ENCODE data around the gene NLGN1. TPM values are rescaled to one million over a fixed set of nuclear protein-coding genes. Genes with fewer than 3 reads are reported as not detected.

The NLGN1 gene
- total and polyA plus RNA-seq, 2 of the 13 experiments (the other 11 are each of a cell fraction or from before 2014, with no cell fraction given): not detected

DNA sequence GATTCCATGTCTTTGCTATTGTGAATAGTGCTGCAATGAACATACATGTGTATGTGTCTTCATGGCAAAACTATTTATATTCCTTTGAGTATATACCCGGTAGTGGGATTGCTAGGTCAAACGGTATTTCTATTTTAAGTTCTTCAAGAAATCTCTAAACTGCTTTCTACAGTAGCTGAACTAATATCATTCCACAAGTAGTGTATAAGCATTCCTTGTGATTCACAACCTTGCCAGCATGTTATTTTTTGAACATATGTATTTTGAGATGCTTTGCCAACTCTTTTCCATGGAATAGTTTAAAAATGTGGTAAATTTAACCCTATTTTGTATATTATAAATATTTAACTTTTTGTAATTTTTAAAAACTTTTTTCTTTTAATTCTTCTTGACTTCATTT, 868.9 kb downstream of the NLGN1 start (continued):
- TF ChIP-seq TRIM24 (CRISPR knock-in tag; IDR thresholded peaks at IDR 0.05) (no peak), REPIN1 (CRISPR knock-in tag; IDR thresholded peaks at IDR 0.05; ENCODE audit: borderline replicate concordance, low read depth) (no peak), AKAP8 (CRISPR knock-in tag; IDR thresholded peaks at IDR 0.05) (no peak), HNRNPH1 (optimal IDR thresholded peaks at IDR 0.05; ENCODE audit: low read depth, low read length) (no peak), GATA4 (IDR thresholded peaks at IDR 0.05; ENCODE audit: borderline replicate concordance, low read depth) (no peak)
- TF ChIP-seq, protein P1, sequence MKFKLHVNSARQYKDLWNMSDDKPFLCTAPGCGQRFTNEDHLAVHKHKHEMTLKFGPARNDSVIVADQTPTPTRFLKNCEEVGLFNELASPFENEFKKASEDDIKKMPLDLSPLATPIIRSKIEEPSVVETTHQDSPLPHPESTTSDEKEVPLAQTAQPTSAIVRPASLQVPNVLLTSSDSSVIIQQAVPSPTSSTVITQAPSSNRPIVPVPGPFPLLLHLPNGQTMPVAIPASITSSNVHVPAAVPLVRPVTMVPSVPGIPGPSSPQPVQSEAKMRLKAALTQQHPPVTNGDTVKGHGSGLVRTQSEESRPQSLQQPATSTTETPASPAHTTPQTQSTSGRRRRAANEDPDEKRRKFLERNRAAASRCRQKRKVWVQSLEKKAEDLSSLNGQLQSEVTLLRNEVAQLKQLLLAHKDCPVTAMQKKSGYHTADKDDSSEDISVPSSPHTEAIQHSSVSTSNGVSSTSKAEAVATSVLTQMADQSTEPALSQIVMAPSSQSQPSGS (CRISPR knock-in tag; IDR thresholded peaks at IDR 0.05): no peak

DNA sequence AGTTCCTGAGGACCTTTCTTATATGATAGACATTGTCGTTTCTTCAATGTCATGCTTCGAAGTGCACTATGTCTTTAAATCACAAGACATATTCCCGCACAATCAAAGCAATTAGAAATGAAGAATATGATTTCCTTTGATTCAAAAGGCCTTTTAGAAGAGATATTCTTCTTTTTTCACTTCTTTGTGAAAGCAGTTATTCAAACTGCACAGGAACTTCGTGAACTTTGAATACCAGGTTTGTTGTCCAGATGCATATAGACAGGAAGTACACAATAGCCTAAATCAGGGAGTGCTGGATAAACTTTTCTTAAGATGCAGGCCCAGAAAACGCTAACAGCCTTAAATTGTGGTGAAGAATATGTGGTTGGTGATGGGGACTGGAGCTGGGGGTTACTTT, 870.5 kb downstream of the NLGN1 start:
- intact Hi-C loops (cut with micrococcal nuclease; ENCODE audit: unreplicated experiment): no loop called here
- CTCF ChIA-PET (ENCODE audit: low intra/inter-chr PET ratio, low total read pairs): no interaction called here
- Histone ChIP-seq H4K20me1 (ENCODE audit: insufficient read depth, low read length) (no peaks in the 10 kb centered on the region), H3K9ac (ENCODE audit: insufficient read depth, low read depth, low read length) (no peak overlapping the region), H2AFZ (ENCODE audit: low read length) (no peak overlapping the region), H3K36me3 (replicated peaks in 1 of 2; ENCODE audit: control insufficient read depth in 1 of 2, insufficient read depth in 2 of 2, low read length in 2 of 2) (no peaks in the 10 kb centered on the region), H3K79me2 (ENCODE audit: insufficient read depth, low read length) (no peaks in the 10 kb centered on the region), H3K27me3 (ENCODE audit: control insufficient read depth in 1 of 2, insufficient read depth in 2 of 2, low read length in 2 of 2) (no peaks in the 10 kb centered on the region), H3K4me3 (replicated peaks in 1 of 3; ENCODE audit: insufficient read depth in 1 of 3, low read depth in 2 of 3, low read length in 3 of 3) (no peak overlapping the region), H3K27ac (ENCODE audit: extremely low read length, insufficient read depth, low read length) (no peak overlapping the region), H3K4me2 (ENCODE audit: low read depth, low read length) (no peak overlapping the region), H3K4me1 (ENCODE audit: insufficient read depth, low read length) (no peaks in the 10 kb centered on the region), H3K9me3 (ENCODE audit: low read length) (no peaks in the 10 kb centered on the region)
- POLR2A ChIA-PET: no interaction called here
- WGBS (ENCODE audit: low lambda C conversion rate): 1% methylated on average over 5 of the region's 5 CpGs
- ATAC-seq (no peak), FAIRE-seq (no peak), DNase-seq (ENCODE audit: low spot score) (no peak)
- BruUV-seq (replicated peaks): no TSS peak
- TF ChIP-seq HOXA5 (CRISPR knock-in tag; IDR thresholded peaks at IDR 0.05) (no peak), TMF1 (CRISPR knock-in tag; IDR thresholded peaks at IDR 0.05; ENCODE audit: low read depth) (no peak), TBL1XR1 (IDR thresholded peaks at IDR 0.05; ENCODE audit: borderline replicate concordance, low read length, partially characterized antibody) (no peak), XRCC5 (optimal IDR thresholded peaks at IDR 0.05; ENCODE audit: low read length) (no peak), GTF3A (CRISPR knock-in tag; conservative IDR thresholded peaks at IDR 0.05) (no peak), ZNF709 (CRISPR knock-in tag; IDR thresholded peaks at IDR 0.05) (no peak)
- TF ChIP-seq, protein P2, sequence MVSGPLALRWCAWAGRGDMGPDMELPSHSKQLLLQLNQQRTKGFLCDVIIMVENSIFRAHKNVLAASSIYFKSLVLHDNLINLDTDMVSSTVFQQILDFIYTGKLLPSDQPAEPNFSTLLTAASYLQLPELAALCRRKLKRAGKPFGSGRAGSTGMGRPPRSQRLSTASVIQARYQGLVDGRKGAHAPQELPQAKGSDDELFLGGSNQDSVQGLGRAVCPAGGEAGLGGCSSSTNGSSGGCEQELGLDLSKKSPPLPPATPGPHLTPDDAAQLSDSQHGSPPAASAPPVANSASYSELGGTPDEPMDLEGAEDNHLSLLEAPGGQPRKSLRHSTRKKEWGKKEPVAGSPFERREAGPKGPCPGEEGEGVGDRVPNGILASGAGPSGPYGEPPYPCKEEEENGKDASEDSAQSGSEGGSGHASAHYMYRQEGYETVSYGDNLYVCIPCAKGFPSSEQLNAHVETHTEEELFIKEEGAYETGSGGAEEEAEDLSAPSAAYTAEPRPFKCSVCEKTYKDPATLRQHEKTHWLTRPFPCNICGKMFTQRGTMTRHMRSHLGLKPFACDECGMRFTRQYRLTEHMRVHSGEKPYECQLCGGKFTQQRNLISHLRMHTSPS (CRISPR knock-in tag; IDR thresholded peaks at IDR 0.05; ENCODE audit: low read depth): no peak
- TF ChIP-seq, protein P3, sequence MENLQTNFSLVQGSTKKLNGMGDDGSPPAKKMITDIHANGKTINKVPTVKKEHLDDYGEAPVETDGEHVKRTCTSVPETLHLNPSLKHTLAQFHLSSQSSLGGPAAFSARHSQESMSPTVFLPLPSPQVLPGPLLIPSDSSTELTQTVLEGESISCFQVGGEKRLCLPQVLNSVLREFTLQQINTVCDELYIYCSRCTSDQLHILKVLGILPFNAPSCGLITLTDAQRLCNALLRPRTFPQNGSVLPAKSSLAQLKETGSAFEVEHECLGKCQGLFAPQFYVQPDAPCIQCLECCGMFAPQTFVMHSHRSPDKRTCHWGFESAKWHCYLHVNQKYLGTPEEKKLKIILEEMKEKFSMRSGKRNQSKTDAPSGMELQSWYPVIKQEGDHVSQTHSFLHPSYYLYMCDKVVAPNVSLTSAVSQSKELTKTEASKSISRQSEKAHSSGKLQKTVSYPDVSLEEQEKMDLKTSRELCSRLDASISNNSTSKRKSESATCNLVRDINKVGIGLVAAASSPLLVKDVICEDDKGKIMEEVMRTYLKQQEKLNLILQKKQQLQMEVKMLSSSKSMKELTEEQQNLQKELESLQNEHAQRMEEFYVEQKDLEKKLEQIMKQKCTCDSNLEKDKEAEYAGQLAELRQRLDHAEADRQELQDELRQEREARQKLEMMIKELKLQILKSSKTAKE (CRISPR knock-in tag; IDR thresholded peaks at IDR 0.05; ENCODE audit: borderline replicate concordance): no peak
- in situ Hi-C loops (cut with HindIII; ENCODE audit: extremely low pct_ligation_motif_present, low pct_unique_long_range_greater_than_20kb): no loop called here
